Gastroesophageal sphincter (tissue), 3 donors: ENCODE results near the gene DCPS.

Experiments
- CTCF ChIP-seq, 4 experiments: fragments of 200-600 bp in 2 of 4; fragments of 450-650 bp in 2 of 4; sonication (generic) in 1 of 4; IDR thresholded peaks; one replicate each; pipeline ENCODE4 v1.5.1; 2017 to 2019; ENCODE audit warnings: antibody characterized with exemption in 4 of 4, mild to moderate bottlenecking in 2 of 4, moderate library complexity in 2 of 4
- POLR2A ChIP-seq, 2 donors: fragments of 450-650 bp; IDR thresholded peaks; one replicate each; pipeline ENCODE4 v1.6.1; 2017; ENCODE audit warnings: antibody characterized with exemption in 2 of 2, mild to moderate bottlenecking in 2 of 2, moderate library complexity in 1 of 2
- POLR2AphosphoS5 ChIP-seq: sonication (generic); formaldehyde crosslinking; IDR thresholded peaks from one replicate; pipeline ENCODE4 v1.6.1; 2017; ENCODE audit warnings: antibody characterized with exemption

- TF ChIP-seq CTCF (IDR thresholded peaks at IDR 0.05): no peak
- TF ChIP-seq POLR2A (IDR thresholded peaks at IDR 0.05): no peak
- no peak for TF ChIP-seq POLR2AphosphoS5
These were observed 47.0 kb downstream of the DCPS start for GRCh38 chr11:126350836-126351235.
